Cardiac muscle cell (in vitro differentiated cells and primary cell): ENCODE data around the gene E2F2. TPM values are rescaled to one million over a fixed set of nuclear protein-coding genes. Genes with fewer than 3 reads are reported as not detected.

Experiments used
- DNase-seq, 2 donors: peaks; one replicate each; pipeline versions ENCODE4 v3.0.0 to v3.0.0-alpha.2; 2010 to 2017; ENCODE audit warnings: low read depth in 1 of 2, low spot score in 1 of 2
- H3K27ac ChIP-seq: fragments of 200-600 bp; sonication (generic); 2 replicates; pipeline ENCODE4 v1.5.1; 2016
- H3K27me3 ChIP-seq: fragments of 200-600 bp; sonication (generic); 2 replicates; pipeline ENCODE4 v1.6.0; 2016; ENCODE audit warnings: control low read depth
- H3K36me3 ChIP-seq: fragments of 200-600 bp; sonication (generic); 2 replicates; pipeline ENCODE4 v1.5.1; 2016; ENCODE audit warnings: control low read depth
- H3K4me1 ChIP-seq: fragments of 200-600 bp; sonication (generic); 2 replicates; pipeline ENCODE4 v1.8.1; 2017; ENCODE audit warnings: low read depth, mild to moderate bottlenecking, mixed run types
- H3K4me3 ChIP-seq: fragments of 200-600 bp; sonication (generic); 2 replicates; pipeline ENCODE4 v1.5.1; 2016; ENCODE audit warnings: mild to moderate bottlenecking
- H3K9me3 ChIP-seq: fragments of 200-600 bp; sonication (generic); 2 replicates; pipeline ENCODE4 v1.5.1; 2017; ENCODE audit warnings: low read depth, mild to moderate bottlenecking, control low read depth
- polyA plus RNA-seq: library from polyadenylated mRNA; unstranded; fragments of >200 nt; fragmentation: Nextera tagmentation; extraction: Ambion mirVana; gene quantifications from 2 replicates; pipeline ENCODE4 v1.2.1, GENCODE V29; 2016
- total RNA-seq: library from RNA; depleted of rRNA; stranded (reverse); fragments of >200 nt; gene quantifications from 2 replicates; pipeline ENCODE4 v1.2.3, GENCODE V29; 2016
- TF ChIP-seq, protein P1 (sequence below): IDR thresholded peaks from 2 replicates; pipeline ENCODE4 v1.5.1; 2012; ENCODE audit warnings: low read depth, mild to moderate bottlenecking, low read length

E2F2 gene
- total and polyA plus RNA-seq, 2 experiments from 2014 or later, result 2.1 to 2.2 TPM

DNA sequence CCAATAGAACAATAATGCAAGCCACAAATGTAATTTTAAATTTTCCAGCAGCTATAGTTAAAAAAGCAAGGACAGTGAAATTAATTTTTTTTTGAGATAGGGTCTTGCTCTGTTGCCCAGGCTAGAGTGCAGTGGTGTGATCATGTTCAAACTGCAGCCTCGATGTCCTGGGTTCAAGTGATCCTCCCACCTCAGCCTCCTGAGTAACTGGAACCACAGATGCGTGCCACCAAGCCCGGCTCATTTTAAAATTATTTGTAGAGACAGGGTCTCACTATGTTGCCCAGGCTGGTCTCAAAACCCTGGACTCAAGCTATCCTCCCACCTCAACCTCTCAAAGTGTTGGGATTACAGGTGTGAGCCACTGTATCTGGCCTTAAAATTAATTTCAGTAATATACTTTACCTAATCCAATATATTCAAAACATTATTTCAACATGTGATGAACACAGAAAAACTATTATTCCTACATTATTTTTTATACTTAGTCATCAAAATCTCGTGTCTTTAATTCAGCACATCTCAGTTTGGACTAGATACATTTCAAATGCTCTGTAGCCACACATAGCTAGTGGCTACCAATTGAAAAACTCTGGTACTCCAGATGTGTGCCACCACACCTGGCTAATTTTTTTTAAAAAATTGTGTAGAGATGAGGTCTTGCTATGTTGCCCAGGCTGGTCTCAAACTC, 39.1 kb upstream of the E2F2 start:
- Histone ChIP-seq H3K4me3 (no peak overlapping the region), H3K4me1 (peaks cover 37% of the 10 kb centered on the region), H3K36me3 (no peaks in the 10 kb centered on the region), H3K9me3 (no peaks in the 10 kb centered on the region), H3K27ac (no peak overlapping the region), H3K27me3 (no peaks in the 10 kb centered on the region)
- TF ChIP-seq, protein P1, sequence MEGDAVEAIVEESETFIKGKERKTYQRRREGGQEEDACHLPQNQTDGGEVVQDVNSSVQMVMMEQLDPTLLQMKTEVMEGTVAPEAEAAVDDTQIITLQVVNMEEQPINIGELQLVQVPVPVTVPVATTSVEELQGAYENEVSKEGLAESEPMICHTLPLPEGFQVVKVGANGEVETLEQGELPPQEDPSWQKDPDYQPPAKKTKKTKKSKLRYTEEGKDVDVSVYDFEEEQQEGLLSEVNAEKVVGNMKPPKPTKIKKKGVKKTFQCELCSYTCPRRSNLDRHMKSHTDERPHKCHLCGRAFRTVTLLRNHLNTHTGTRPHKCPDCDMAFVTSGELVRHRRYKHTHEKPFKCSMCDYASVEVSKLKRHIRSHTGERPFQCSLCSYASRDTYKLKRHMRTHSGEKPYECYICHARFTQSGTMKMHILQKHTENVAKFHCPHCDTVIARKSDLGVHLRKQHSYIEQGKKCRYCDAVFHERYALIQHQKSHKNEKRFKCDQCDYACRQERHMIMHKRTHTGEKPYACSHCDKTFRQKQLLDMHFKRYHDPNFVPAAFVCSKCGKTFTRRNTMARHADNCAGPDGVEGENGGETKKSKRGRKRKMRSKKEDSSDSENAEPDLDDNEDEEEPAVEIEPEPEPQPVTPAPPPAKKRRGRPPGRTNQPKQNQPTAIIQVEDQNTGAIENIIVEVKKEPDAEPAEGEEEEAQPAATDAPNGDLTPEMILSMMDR, result no peak
- DNase-seq, result no peak

DNA sequence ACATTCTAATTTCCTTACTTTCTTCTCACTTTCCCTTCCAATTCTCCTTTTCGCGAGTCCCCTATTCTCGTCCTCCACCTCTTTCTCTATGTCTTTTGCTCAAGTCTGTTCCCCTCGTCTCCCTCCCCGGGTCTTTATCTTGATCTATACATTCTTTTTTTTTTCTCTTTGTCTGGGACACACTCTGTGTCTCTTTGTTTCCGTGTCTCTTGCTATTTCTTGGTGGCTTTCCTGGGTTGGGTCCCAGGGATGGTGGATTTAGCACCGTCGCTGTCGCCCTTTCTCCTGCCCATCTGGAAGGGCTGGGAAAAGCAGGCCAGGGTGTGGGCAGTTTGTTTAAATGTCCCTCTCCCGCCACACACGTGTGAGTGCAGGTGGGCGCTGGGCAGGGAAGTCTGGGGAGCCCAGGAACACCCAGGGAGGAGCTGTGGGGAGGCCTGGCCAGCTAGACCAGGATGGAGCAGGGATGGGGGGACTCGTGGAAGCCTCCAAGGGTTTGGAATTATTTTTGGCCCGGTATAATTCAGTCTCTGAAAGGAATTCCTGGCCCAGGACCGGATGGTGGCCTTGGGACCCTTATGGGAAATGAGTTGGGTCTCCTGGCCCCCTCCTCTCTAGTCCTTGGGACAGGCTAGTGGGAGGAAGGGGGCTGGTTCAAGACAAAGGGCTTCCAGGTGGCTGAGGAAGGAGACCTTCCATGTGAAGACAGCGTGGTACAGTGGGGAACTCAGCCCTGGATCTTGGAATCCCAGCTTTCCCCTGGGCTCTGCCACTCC, 37.8 kb upstream of the E2F2 start:
- Histone ChIP-seq H3K4me3 (peak overlapping the region; percentile 35), H3K27ac (peak overlapping the region; percentile 99), H3K36me3 (no peaks in the 10 kb centered on the region), H3K9me3 (no peaks in the 10 kb centered on the region), H3K27me3 (no peaks in the 10 kb centered on the region), H3K4me1 (peaks cover 37% of the 10 kb centered on the region)
- DNase-seq, result no peak
- TF ChIP-seq, protein P1, result no peak

DNA sequence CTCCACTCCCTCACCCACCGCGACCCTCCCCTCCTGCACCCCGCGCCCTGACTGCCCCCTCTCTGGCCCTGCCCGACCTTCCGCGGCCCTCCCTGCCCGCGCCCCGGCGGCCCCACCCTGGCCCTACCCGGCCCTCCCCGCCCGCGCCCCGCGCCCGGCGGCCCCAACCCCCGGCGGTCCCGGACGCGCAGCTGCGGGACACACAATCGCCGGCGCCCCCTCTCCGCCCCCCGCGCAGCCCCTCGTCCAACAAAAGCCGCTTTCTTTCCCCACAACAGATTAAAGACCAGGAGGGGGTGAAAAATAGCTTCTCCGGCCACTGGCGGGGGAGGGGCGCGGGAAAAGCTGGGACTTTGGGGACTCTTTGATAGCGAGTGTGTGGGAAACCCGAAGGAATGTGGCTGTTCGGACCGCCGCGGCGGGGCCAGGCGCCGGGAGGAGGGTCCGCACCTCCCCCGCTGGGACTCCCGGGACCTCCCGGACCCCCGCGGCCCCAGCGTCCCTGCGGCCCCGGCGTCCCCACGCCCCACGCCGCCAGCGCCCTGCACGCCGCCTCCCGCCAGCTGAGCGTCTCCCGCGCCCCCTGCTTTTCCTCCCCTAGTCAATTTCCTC, 37.1 kb upstream of the E2F2 start:
- Histone ChIP-seq H3K27me3 (no peaks in the 10 kb centered on the region), H3K27ac (peak overlapping the region; percentile 99), H3K4me1 (peaks cover 35% of the 10 kb centered on the region), H3K9me3 (no peaks in the 10 kb centered on the region), H3K4me3 (peak overlapping the region; percentile 35), H3K36me3 (no peaks in the 10 kb centered on the region)
- TF ChIP-seq, protein P1, result no peak
- DNase-seq, result peak in 1 of 2 donors; percentile 68

DNA sequence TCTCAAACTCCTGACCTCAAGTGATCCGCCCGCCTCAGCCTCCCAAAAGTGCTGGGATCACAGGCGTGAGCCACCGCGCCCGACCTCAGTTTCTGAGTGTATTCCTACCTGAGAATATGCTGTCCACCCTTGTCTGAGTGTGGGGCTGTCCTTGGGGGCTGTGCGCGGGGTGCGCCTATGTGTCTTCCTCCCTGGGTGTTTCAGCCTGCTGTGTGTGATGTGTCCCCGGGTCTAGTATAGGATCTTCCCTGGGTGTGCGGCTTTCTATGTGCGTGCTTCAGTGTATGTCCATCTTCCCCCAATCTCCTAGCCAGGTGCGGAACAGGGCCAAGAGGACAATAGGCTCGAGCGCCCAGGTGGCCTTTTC, 36.6 kb upstream of the E2F2 start:
- Histone ChIP-seq H3K27ac (peak overlapping the region; percentile 99), H3K9me3 (no peaks in the 10 kb centered on the region), H3K27me3 (no peaks in the 10 kb centered on the region), H3K36me3 (no peaks in the 10 kb centered on the region), H3K4me1 (peaks cover 35% of the 10 kb centered on the region), H3K4me3 (peak overlapping the region; percentile 35)
- DNase-seq, result no peak
- TF ChIP-seq, protein P1, result no peak

DNA sequence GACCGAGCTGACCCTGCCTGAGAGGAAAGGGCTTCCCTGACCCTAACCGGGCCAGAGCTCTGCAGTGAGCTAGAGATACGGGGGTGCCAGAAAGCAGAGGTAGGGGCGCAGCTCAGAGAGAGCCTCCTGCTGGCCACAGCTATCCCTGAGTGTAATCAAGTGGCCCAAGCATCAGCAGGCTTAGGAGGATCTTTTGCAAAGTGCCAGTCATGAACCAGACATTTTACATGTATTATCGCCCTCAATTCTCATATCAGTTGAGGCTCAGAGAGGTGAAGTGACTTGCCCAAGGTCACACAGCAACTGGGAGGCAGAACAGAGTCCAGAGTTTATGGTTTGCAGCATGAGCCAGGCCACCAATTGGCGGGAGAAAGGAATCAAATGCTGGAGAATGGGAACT, 35.3 kb upstream of the E2F2 start:
- H3K4me1 ChIP-seq, result peaks cover 45% of the 10 kb centered on the region
- H3K4me3 ChIP-seq, result no peak overlapping the region
- H3K27ac ChIP-seq, result peak overlapping the region; percentile 76
- H3K36me3 ChIP-seq, result no peaks in the 10 kb centered on the region
- DNase-seq, result no peak
- TF ChIP-seq, protein P1, result peak; percentile 21
- no peaks in the 10 kb centered on the region for H3K27me3 ChIP-seq
- H3K9me3 ChIP-seq, result no peaks in the 10 kb centered on the region
